ENCODE results near the gene FABP7. TPM values are rescaled to one million over a fixed set of nuclear protein-coding genes. Genes with fewer than 3 reads are reported as not detected.
A peak's percentile ranks its signal among the peaks of the same experiment; 100 is the strongest.

Gene FABP7
- polyA plus RNA-seq (2012; ENCODE audit: insufficient read depth, insufficient read length, low read depth) = not detected

GRCh38 chr6:122779667-122780066 is at the start of gene FABP7:
TSS of gene FABP7 (plus strand) at chr6:122779716. CDS start at chr6:122779795, 79 bp downstream.
- DNase-seq = no peak
- H3K9me3 ChIP-seq = no peaks in the 10 kb centered on the region
- peaks cover 31% of the 10 kb centered on the region for H3K27me3 ChIP-seq
- TF ChIP-seq, protein P1, sequence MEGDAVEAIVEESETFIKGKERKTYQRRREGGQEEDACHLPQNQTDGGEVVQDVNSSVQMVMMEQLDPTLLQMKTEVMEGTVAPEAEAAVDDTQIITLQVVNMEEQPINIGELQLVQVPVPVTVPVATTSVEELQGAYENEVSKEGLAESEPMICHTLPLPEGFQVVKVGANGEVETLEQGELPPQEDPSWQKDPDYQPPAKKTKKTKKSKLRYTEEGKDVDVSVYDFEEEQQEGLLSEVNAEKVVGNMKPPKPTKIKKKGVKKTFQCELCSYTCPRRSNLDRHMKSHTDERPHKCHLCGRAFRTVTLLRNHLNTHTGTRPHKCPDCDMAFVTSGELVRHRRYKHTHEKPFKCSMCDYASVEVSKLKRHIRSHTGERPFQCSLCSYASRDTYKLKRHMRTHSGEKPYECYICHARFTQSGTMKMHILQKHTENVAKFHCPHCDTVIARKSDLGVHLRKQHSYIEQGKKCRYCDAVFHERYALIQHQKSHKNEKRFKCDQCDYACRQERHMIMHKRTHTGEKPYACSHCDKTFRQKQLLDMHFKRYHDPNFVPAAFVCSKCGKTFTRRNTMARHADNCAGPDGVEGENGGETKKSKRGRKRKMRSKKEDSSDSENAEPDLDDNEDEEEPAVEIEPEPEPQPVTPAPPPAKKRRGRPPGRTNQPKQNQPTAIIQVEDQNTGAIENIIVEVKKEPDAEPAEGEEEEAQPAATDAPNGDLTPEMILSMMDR (IDR thresholded peaks at IDR 0.05; ENCODE audit: low read depth, low read length) = no peak
- H3K4me3 ChIP-seq (ENCODE audit: low read depth, low read length) = no peak within 1 kb of the TSS
- H3K36me3 ChIP-seq = no peaks in the 10 kb centered on the region
- no peaks in the 10 kb centered on the region for H3K4me1 ChIP-seq

- H3K4me3 ChIP-seq (ENCODE audit: low read depth, low read length) = no peak overlapping the region
- no peaks in the 10 kb centered on the region for H3K36me3 ChIP-seq
- TF ChIP-seq, protein P1 (IDR thresholded peaks at IDR 0.05; ENCODE audit: low read depth, low read length) = no peak
- H3K27me3 ChIP-seq = peaks cover 5% of the 10 kb centered on the region
- no peak for DNase-seq
- no peaks in the 10 kb centered on the region for H3K9me3 ChIP-seq
- no peaks in the 10 kb centered on the region for H3K4me1 ChIP-seq
Measured at GRCh38 chr6:122730334-122730733, 49.2 kb upstream of the FABP7 start.

DNA sequence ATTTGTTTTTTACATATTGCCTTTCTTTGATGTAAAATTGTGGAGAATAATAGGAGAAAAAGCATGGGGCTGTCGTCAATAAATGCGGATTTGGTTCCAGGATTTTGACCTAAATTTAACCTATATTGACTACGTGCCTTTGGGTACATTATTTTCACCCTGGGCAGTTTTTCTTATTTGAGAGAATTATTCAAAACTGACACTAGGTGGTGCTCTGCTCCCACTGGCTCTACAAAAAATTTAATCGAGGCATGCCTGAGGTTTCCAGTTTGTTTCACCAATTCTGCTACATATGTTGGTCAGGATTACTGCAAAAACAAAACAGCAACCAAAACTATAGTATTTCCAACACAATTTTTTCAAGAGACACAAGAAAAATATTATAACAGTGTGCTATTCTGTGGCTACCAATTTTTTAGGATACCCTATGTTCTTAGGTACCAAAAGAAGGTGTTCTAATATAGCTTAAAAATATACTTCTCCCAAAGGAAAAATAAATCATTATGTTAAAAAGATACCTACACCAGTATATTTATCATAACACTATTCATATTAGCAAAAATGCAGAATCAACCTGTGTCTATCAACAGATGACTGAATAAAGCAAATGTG is 48.6 kb upstream of the FABP7 start:
- Histone ChIP-seq H3K27me3 (peaks cover 11% of the 10 kb centered on the region), H3K9me3 (no peaks in the 10 kb centered on the region), H3K36me3 (no peaks in the 10 kb centered on the region), H3K4me3 (ENCODE audit: low read depth, low read length) (no peak overlapping the region), H3K4me1 (no peaks in the 10 kb centered on the region)
- no peak for DNase-seq
- TF ChIP-seq, protein P1 (IDR thresholded peaks at IDR 0.05; ENCODE audit: low read depth, low read length) = peak; percentile 79

DNA sequence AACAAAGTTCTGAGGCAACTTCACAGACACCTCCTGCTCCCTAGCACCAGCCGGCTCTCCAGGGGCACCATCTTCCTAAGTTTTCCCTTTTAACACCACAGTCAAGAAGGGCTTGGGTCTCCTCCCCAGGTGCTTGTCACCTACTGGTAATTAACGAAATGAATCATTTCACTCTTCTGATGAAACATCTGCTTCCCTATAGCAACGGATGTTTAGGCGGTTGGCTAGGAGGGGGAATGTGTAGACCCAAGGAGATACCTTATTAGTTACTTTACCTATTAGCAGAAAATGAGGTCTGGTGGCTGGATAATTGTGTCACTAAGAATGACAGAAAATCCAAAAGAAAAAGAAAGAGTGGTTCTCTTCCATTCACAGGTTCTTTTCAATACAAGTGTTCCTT is 46.3 kb upstream of the FABP7 start:
- Histone ChIP-seq H3K4me3 (ENCODE audit: low read depth, low read length) (no peak overlapping the region), H3K27me3 (peaks cover 11% of the 10 kb centered on the region), H3K36me3 (no peaks in the 10 kb centered on the region), H3K4me1 (no peaks in the 10 kb centered on the region), H3K9me3 (no peaks in the 10 kb centered on the region)
- TF ChIP-seq, protein P1 (IDR thresholded peaks at IDR 0.05; ENCODE audit: low read depth, low read length) = no peak
- DNase-seq = no peak

GRCh38 chr6:122734529-122735395 is 44.8 kb upstream of the FABP7 start:
- peaks cover 11% of the 10 kb centered on the region for H3K27me3 ChIP-seq
- H3K4me3 ChIP-seq (ENCODE audit: low read depth, low read length) = no peak overlapping the region
- DNase-seq = no peak
- H3K36me3 ChIP-seq = no peaks in the 10 kb centered on the region
- H3K9me3 ChIP-seq = no peaks in the 10 kb centered on the region
- no peaks in the 10 kb centered on the region for H3K4me1 ChIP-seq
- TF ChIP-seq, protein P1 (IDR thresholded peaks at IDR 0.05; ENCODE audit: low read depth, low read length) = no peak

DNA sequence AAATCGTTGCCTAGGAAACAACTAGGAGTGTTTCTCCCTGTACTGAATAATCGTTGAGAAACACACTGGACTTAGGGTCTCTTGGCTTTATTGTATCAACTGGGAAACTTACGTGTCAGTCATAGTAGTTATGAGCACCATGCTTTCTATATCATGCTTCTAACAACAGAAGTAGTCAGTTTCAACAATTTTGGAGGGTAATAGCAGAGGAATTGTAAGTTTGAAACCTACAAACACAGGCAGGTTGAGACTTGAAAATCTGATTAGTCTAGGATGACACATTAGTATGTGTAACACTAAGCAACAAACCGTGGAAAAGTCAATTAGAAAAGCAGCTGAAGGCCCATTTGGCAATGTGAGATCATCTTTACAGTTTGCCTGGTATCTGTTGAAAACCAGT is 43.9 kb upstream of the FABP7 start:
- no peak for DNase-seq
- H3K4me1 ChIP-seq = no peaks in the 10 kb centered on the region

More for the DNA sequence above, 43.9 kb upstream of the FABP7 start:
- no peaks in the 10 kb centered on the region for H3K9me3 ChIP-seq
- no peak overlapping the region for H3K4me3 ChIP-seq (ENCODE audit: low read depth, low read length)
- peaks cover 11% of the 10 kb centered on the region for H3K27me3 ChIP-seq
- TF ChIP-seq, protein P1 (IDR thresholded peaks at IDR 0.05; ENCODE audit: low read depth, low read length) = no peak
- H3K36me3 ChIP-seq = no peaks in the 10 kb centered on the region

All from BE2C (cell line).